Measurements from ENCODE around the gene ZC3H14.

The ZC3H14 gene

DNA sequence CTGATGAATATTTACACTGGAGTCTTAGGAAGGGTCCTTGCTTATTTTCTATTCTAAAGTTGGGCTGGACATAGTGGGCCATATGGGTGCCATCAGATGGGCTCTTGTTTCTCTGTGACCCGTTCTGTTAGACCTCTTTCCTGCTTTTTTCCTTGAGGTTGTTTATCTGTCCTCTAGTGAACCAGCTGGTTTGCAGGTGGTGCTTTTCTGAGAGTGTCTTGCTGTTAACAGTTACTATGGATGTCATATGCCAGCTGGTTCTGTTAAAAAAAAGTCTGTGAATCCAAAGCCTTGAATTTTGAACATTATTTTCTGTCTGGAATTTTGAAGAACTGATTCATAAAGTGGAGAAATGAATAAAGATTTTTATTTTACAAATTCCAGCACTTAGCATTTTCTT is 29.2 kb downstream of the ZC3H14 start:
- H3K9me2 ChIP-seq (replicated peaks; ENCODE audit: insufficient read depth, low read length): no peaks in the 10 kb centered on the region
- no peaks in the 10 kb centered on the region for H3F3A ChIP-seq (ENCODE audit: insufficient read depth, low read length)
- no peak overlapping the region for H2AFZ ChIP-seq (ENCODE audit: low read length)
- H3K36me3 ChIP-seq (replicated peaks; ENCODE audit: insufficient read depth, low read length): no peaks in the 10 kb centered on the region
- H3K9me3 ChIP-seq (replicated peaks; ENCODE audit: insufficient read depth, low read length): no peaks in the 10 kb centered on the region
- DNase-seq: no peak
- TF ChIP-seq, protein P1, sequence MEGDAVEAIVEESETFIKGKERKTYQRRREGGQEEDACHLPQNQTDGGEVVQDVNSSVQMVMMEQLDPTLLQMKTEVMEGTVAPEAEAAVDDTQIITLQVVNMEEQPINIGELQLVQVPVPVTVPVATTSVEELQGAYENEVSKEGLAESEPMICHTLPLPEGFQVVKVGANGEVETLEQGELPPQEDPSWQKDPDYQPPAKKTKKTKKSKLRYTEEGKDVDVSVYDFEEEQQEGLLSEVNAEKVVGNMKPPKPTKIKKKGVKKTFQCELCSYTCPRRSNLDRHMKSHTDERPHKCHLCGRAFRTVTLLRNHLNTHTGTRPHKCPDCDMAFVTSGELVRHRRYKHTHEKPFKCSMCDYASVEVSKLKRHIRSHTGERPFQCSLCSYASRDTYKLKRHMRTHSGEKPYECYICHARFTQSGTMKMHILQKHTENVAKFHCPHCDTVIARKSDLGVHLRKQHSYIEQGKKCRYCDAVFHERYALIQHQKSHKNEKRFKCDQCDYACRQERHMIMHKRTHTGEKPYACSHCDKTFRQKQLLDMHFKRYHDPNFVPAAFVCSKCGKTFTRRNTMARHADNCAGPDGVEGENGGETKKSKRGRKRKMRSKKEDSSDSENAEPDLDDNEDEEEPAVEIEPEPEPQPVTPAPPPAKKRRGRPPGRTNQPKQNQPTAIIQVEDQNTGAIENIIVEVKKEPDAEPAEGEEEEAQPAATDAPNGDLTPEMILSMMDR (IDR thresholded peaks at IDR 0.05; ENCODE audit: low read length): no peak
- no peak for TF ChIP-seq EZH2 (optimal IDR thresholded peaks at IDR 0.05; ENCODE audit: low read depth, low read length)
- no peak for TF ChIP-seq EZH2phosphoT487 (IDR thresholded peaks at IDR 0.05; ENCODE audit: low read length)
- no peaks in the 10 kb centered on the region for H4K20me1 ChIP-seq (ENCODE audit: insufficient read depth, low read length)
- H3K27ac ChIP-seq (ENCODE audit: low read length): no peak overlapping the region
- no peaks in the 10 kb centered on the region for H3K27me3 ChIP-seq (replicated peaks; ENCODE audit: insufficient read depth, low read length)
- no peak overlapping the region for H3K4me2 ChIP-seq (ENCODE audit: low read depth, low read length)
- no peak overlapping the region for H3K4me3 ChIP-seq (ENCODE audit: low read length)
- H3K79me2 ChIP-seq (ENCODE audit: low read length): no peaks in the 10 kb centered on the region
- no peaks in the 10 kb centered on the region for H3K4me1 ChIP-seq (ENCODE audit: low read length)
- H3K9ac ChIP-seq (ENCODE audit: low read length): no peak overlapping the region

DNA sequence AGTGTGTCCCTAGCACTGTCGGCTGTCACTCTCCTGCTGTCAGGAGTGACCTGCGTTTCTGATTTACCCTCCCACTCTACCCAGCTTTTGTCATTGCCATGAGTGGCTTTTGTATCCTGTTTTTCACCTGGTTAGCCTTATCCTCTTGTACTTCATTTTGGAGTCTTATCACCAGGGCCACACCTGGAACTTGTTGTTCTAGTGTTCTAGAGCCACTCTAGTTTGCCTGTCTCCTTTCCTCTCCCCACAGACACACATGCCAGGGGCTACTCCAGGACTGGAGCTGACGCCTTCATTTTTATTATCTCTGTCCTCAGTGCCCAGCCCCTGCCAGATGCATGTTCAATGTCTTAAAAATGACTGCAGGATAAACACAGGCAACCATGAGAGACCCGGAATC is 34.2 kb downstream of the ZC3H14 start:
- H4K20me1 ChIP-seq (ENCODE audit: insufficient read depth, low read length): no peaks in the 10 kb centered on the region
- no peak for TF ChIP-seq EZH2 (optimal IDR thresholded peaks at IDR 0.05; ENCODE audit: low read depth, low read length)
- TF ChIP-seq EZH2phosphoT487 (IDR thresholded peaks at IDR 0.05; ENCODE audit: low read length): no peak
- TF ChIP-seq, protein P1 (IDR thresholded peaks at IDR 0.05; ENCODE audit: low read length): no peak
- no peak overlapping the region for H2AFZ ChIP-seq (ENCODE audit: low read length)
- no peaks in the 10 kb centered on the region for H3K27me3 ChIP-seq (replicated peaks; ENCODE audit: insufficient read depth, low read length)
- H3K9me2 ChIP-seq (replicated peaks; ENCODE audit: insufficient read depth, low read length): no peaks in the 10 kb centered on the region
- no peaks in the 10 kb centered on the region for H3K36me3 ChIP-seq (replicated peaks; ENCODE audit: insufficient read depth, low read length)
- H3K4me2 ChIP-seq (ENCODE audit: low read depth, low read length): no peak overlapping the region
- no peak overlapping the region for H3K9ac ChIP-seq (ENCODE audit: low read length)
- no peaks in the 10 kb centered on the region for H3F3A ChIP-seq (ENCODE audit: insufficient read depth, low read length)
- no peaks in the 10 kb centered on the region for H3K9me3 ChIP-seq (replicated peaks; ENCODE audit: insufficient read depth, low read length)
- no peaks in the 10 kb centered on the region for H3K79me2 ChIP-seq (ENCODE audit: low read length)
- no peak for DNase-seq
- no peak overlapping the region for H3K27ac ChIP-seq (ENCODE audit: low read length)
- no peaks in the 10 kb centered on the region for H3K4me1 ChIP-seq (ENCODE audit: low read length)
- H3K4me3 ChIP-seq (ENCODE audit: low read length): no peak overlapping the region

DNA sequence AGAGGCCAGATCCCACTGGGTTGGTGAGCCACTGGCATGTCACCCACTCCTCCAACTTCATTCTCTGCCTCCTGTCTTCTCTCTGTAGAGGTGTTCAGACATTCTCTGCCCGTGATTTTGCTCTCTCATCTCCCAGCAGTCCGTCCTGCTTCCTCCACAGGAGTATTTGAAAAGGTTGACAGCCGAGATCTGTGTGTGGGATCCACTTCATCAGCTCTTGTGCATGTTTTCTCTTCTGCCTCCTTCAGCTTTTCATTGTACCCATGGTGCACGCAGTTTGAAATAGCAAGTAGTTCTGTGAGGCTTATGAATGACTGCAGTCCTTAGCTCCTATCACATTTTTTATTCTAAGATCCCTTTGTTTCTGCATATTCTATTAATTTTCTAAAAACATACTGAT is 34.8 kb downstream of the ZC3H14 start:
- Histone ChIP-seq H3K4me1 (ENCODE audit: low read length) (no peaks in the 10 kb centered on the region), H3K4me2 (ENCODE audit: low read depth, low read length) (no peak overlapping the region), H3K79me2 (ENCODE audit: low read length) (no peaks in the 10 kb centered on the region), H3K9me2 (replicated peaks; ENCODE audit: insufficient read depth, low read length) (no peaks in the 10 kb centered on the region), H3K36me3 (replicated peaks; ENCODE audit: insufficient read depth, low read length) (no peaks in the 10 kb centered on the region), H3F3A (ENCODE audit: insufficient read depth, low read length) (no peaks in the 10 kb centered on the region), H3K9me3 (replicated peaks; ENCODE audit: insufficient read depth, low read length) (no peaks in the 10 kb centered on the region), H3K27ac (ENCODE audit: low read length) (no peak overlapping the region), H3K4me3 (ENCODE audit: low read length) (no peak overlapping the region), H4K20me1 (ENCODE audit: insufficient read depth, low read length) (no peaks in the 10 kb centered on the region), H2AFZ (ENCODE audit: low read length) (no peak overlapping the region), H3K27me3 (replicated peaks; ENCODE audit: insufficient read depth, low read length) (no peaks in the 10 kb centered on the region), H3K9ac (ENCODE audit: low read length) (no peak overlapping the region)
- DNase-seq: no peak
- no peak for TF ChIP-seq EZH2phosphoT487 (IDR thresholded peaks at IDR 0.05; ENCODE audit: low read length)
- TF ChIP-seq EZH2 (optimal IDR thresholded peaks at IDR 0.05; ENCODE audit: low read depth, low read length): no peak
- TF ChIP-seq, protein P1 (IDR thresholded peaks at IDR 0.05; ENCODE audit: low read length): no peak
